H9 (cell line): ENCODE measurements around the gene DYNC1I2. TPM values are rescaled to one million over a fixed set of nuclear protein-coding genes. Genes with fewer than 3 reads are reported as not detected.
"Not testable (repeated sequence)": the region's sequence is repeated elsewhere in the genome, so short reads cannot be mapped to it uniquely, and the experiment has no call there.

Experiments
- DNase-seq: peaks from one replicate; pipeline ENCODE4 v3.0.0-alpha.2; 2017
- H2AFZ ChIP-seq: one replicate; pipeline ENCODE4 v1.6.1; 2013; ENCODE audit warnings: mild to moderate bottlenecking, low read length, control low read depth, moderate library complexity
- H2AK5ac ChIP-seq: 2 replicates; pipeline ENCODE4 v1.6.1; 2013; ENCODE audit warnings: low read length, control low read depth, mixed read lengths; ENCODE audit not compliant: insufficient read length
- H2BK120ac ChIP-seq: one replicate; pipeline ENCODE4 v1.6.1; 2013; ENCODE audit warnings: low read depth, mild to moderate bottlenecking, low read length, control low read depth, inconsistent platforms; ENCODE audit not compliant: poor library complexity, severe bottlenecking
- H2BK12ac ChIP-seq: 2 replicates; pipeline ENCODE4 v1.6.1; 2013; ENCODE audit warnings: low read length, control low read depth, mixed read lengths, low read depth; ENCODE audit not compliant: insufficient read length
- H2BK15ac ChIP-seq: 2 replicates; pipeline ENCODE4 v1.6.1; 2013; ENCODE audit warnings: low read depth, low read length, control low read depth
- H2BK20ac ChIP-seq: one replicate; pipeline ENCODE4 v1.6.1; 2013; ENCODE audit warnings: low read depth, mild to moderate bottlenecking, low read length, control low read depth, inconsistent platforms; ENCODE audit not compliant: poor library complexity, severe bottlenecking
- H2BK5ac ChIP-seq: 2 replicates; pipeline ENCODE4 v1.6.1; 2013; ENCODE audit warnings: low read length, control low read depth, mixed read lengths; ENCODE audit not compliant: insufficient read length
- H3K14ac ChIP-seq: 2 replicates; pipeline ENCODE4 v1.6.1; 2013; ENCODE audit warnings: low read length, control low read depth; ENCODE audit not compliant: insufficient read depth
- H3K18ac ChIP-seq: 2 replicates; pipeline ENCODE4 v1.6.1; 2013; ENCODE audit warnings: low read depth, mild to moderate bottlenecking, mixed read lengths, low read length, control low read depth; ENCODE audit not compliant: insufficient read length
- H3K23ac ChIP-seq: 2 replicates; pipeline ENCODE4 v1.6.1; 2013; ENCODE audit warnings: low read length, control low read depth, mixed read lengths, low read depth; ENCODE audit not compliant: insufficient read length
- H3K23me2 ChIP-seq: 2 replicates; pipeline ENCODE4 v1.6.1; 2013; ENCODE audit warnings: low read depth, mild to moderate bottlenecking, mixed read lengths, low read length, control low read depth; ENCODE audit not compliant: insufficient read length, poor library complexity, severe bottlenecking
- H3K27ac ChIP-seq: 2 replicates; pipeline ENCODE4 v1.5.1; 2013; ENCODE audit warnings: low read length, control low read depth, mixed read lengths, low read depth; ENCODE audit not compliant: insufficient read length
- H3K27me3 ChIP-seq: 2 replicates; pipeline ENCODE4 v1.6.1; 2013; ENCODE audit warnings: low read length, control low read depth, inconsistent platforms; ENCODE audit not compliant: insufficient read depth
- H3K4ac ChIP-seq: 2 replicates; pipeline ENCODE4 v1.6.1; 2013; ENCODE audit warnings: low read depth, mild to moderate bottlenecking, control low read depth, inconsistent platforms, low read length, moderate library complexity
- H3K4me1 ChIP-seq: 2 replicates; pipeline ENCODE4 v1.6.1; 2013; ENCODE audit warnings: low read length, control low read depth, inconsistent platforms; ENCODE audit not compliant: insufficient read depth
- H3K4me2 ChIP-seq: 2 replicates; pipeline ENCODE4 v1.6.1; 2013; ENCODE audit warnings: low read length, control low read depth, mixed read lengths; ENCODE audit not compliant: insufficient read length, insufficient read depth
- H3K56ac ChIP-seq: 2 replicates; pipeline ENCODE4 v1.6.1; 2013; ENCODE audit warnings: low read depth, mild to moderate bottlenecking, mixed read lengths, low read length, control low read depth; ENCODE audit not compliant: insufficient read length
- H3K79me1 ChIP-seq: 2 replicates; pipeline ENCODE4 v1.6.1; 2013; ENCODE audit warnings: low read depth, mild to moderate bottlenecking, moderate library complexity, low read length, control low read depth, inconsistent platforms; ENCODE audit not compliant: insufficient read depth, poor library complexity, severe bottlenecking
- H3K79me2 ChIP-seq: 2 replicates; pipeline ENCODE4 v1.6.1; 2013; ENCODE audit warnings: low read length, control low read depth, inconsistent platforms; ENCODE audit not compliant: insufficient read depth
- H3K9ac ChIP-seq: 2 replicates; pipeline ENCODE4 v1.6.1; 2013; ENCODE audit warnings: low read length, control low read depth, mixed read lengths; ENCODE audit not compliant: insufficient read length; ENCODE audit errors: extremely low read depth
- H3K9me3 ChIP-seq: one replicate; pipeline ENCODE4 v1.6.1; 2013; ENCODE audit warnings: low read depth, low read length, inconsistent platforms; ENCODE audit not compliant: control insufficient read depth
- H3T11ph ChIP-seq: one replicate; pipeline ENCODE4 v1.6.1; 2013; ENCODE audit warnings: mild to moderate bottlenecking, low read length, control low read depth, inconsistent platforms
- H4K20me1 ChIP-seq: one replicate; pipeline ENCODE4 v1.6.1; 2013; ENCODE audit not compliant: control insufficient read depth, insufficient read length, insufficient read depth
- H4K5ac ChIP-seq: 2 replicates; pipeline ENCODE4 v1.6.1; 2013; ENCODE audit warnings: low read depth, mild to moderate bottlenecking, mixed read lengths, low read length, control low read depth; ENCODE audit not compliant: insufficient read length
- H4K8ac ChIP-seq: replicated peaks from 2 replicates; pipeline ENCODE4 v1.6.1; 2013; ENCODE audit warnings: low read length, control low read depth, mixed read lengths, low read depth; ENCODE audit not compliant: insufficient read length
- H4K91ac ChIP-seq: 2 replicates; pipeline ENCODE4 v1.6.1; 2013; ENCODE audit warnings: low read depth, mild to moderate bottlenecking, moderate library complexity, mixed read lengths, low read length, control low read depth; ENCODE audit not compliant: insufficient read length
- H3K27ac Mint-ChIP-seq, 3 experiments: 2 replicates in 2 of 3; 3 replicates in 1 of 3; pipeline ENCODE4 v1.8.0; 2020 to 2021; ENCODE audit warnings: mixed read lengths in 3 of 3, mild to moderate bottlenecking in 1 of 3, moderate library complexity in 1 of 3
- H3K27me3 Mint-ChIP-seq: 2 replicates; pipeline ENCODE4 v1.8.0; 2021; ENCODE audit warnings: low read depth, mild to moderate bottlenecking, moderate library complexity, mixed read lengths
- H3K36me3 Mint-ChIP-seq, 3 experiments: 2 replicates in 2 of 3; 3 replicates in 1 of 3; pipeline ENCODE4 v1.8.0; 2020 to 2021; ENCODE audit warnings: low read depth in 3 of 3, mixed read lengths in 3 of 3; ENCODE audit not compliant: insufficient read depth in 1 of 3
- H3K4me1 Mint-ChIP-seq, 2 experiments: 2 replicates each; pipeline ENCODE4 v1.8.0; 2020; ENCODE audit warnings: mixed read lengths in 2 of 2
- H3K4me3 Mint-ChIP-seq, 2 experiments: 2 replicates in 1 of 2; 3 replicates in 1 of 2; pipeline ENCODE4 v1.8.0; 2020 to 2021; ENCODE audit warnings: mild to moderate bottlenecking in 2 of 2, mixed read lengths in 2 of 2, moderate library complexity in 1 of 2
- H3K9me3 Mint-ChIP-seq, 2 experiments: 2 replicates in 1 of 2; 3 replicates in 1 of 2; pipeline ENCODE4 v1.8.0; 2020; ENCODE audit warnings: mild to moderate bottlenecking in 2 of 2, mixed read lengths in 2 of 2, moderate library complexity in 1 of 2
- WGBS: extraction: QIAGEN DNeasy Blood & Tissue Kit; methylation state at CpG from one replicate; pipeline ENCODE4 v1.1.7; 2013; ENCODE audit warnings: missing lambda C conversion rate, low lambda C conversion rate, mixed read lengths; ENCODE audit not compliant: insufficient read length; ENCODE audit errors: extremely low coverage; 5-methylcytosine and 5-hydroxymethylcytosine counted together
- total RNA-seq: library from RNA; stranded (reverse); gene quantifications from 2 replicates; pipeline ENCODE4 v1.2.1, GENCODE V29; 2021

Gene DYNC1I2
- total RNA-seq, 1 experiment from 2014 or later: 73.4 TPM

DNA sequence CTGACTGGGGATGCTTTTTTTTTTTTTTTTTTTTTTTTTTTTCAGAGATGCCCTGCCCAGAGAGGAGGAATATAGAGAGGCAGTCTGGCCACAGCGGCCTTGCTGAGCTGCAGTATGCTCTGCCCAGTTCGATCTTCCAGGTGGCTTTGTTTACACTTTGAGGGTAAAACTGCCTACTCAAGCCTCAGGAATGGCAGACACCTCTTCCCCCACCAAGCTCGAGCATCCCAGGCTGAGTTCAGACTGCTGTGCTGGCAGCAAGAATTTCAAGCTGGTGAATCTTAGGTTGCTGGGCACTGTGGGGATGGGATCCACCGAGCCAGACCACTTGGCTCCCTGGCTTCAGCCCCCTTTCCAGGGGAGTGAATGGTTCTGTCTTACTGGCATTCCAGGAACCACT lies 73.9 kb downstream of the DYNC1I2 start:
- not testable (repeated sequence) for H3K27me3 Mint-ChIP-seq, H2BK20ac ChIP-seq, H3K23ac ChIP-seq, DNase-seq, H4K8ac ChIP-seq, H3K9me3 ChIP-seq, H3K79me2 ChIP-seq, H2BK120ac ChIP-seq, H2BK5ac ChIP-seq, H3K4me1 ChIP-seq, H4K5ac ChIP-seq, H2BK15ac ChIP-seq, H2BK12ac ChIP-seq, H4K91ac ChIP-seq, H3K14ac ChIP-seq, H3K9me3 Mint-ChIP-seq, H3K79me1 ChIP-seq, H3K4me3 Mint-ChIP-seq, H3K27me3 ChIP-seq, H3K4ac ChIP-seq, H3K9ac ChIP-seq, H3K23me2 ChIP-seq, H2AFZ ChIP-seq, H3K27ac ChIP-seq, H3K18ac ChIP-seq, H4K20me1 ChIP-seq, H3K56ac ChIP-seq, H2AK5ac ChIP-seq, H3K27ac Mint-ChIP-seq, H3T11ph ChIP-seq, H3K4me2 ChIP-seq
- Mint-ChIP-seq H3K4me1 (peaks cover 8 to 11% of the 10 kb centered on the region in 2 experiments), H3K36me3 (peaks cover 18 to 32% (median 25%) of the 10 kb centered on the region in 3 experiments)
- WGBS: no CpG with 5 or more reads among the region's 4 CpGs
